HEK293 (cell line): ENCODE measurements around the gene MTA3.

Experiments
- ZSCAN30 ChIP-seq: fragments of 450-650 bp; IDR thresholded peaks from 2 replicates; pipeline ENCODE4 v1.5.1; 2018; ENCODE audit warnings: missing biosample characterization, mild to moderate bottlenecking, missing genetic modification characterization, moderate library complexity
- TF ChIP-seq, protein P1 (sequence below): fragments of 450-650 bp; formaldehyde crosslinking; IDR thresholded peaks from 2 replicates; pipeline ENCODE4 v1.5.1; 2016; ENCODE audit warnings: missing biosample characterization, missing genetic modification characterization, low read depth

DNA sequence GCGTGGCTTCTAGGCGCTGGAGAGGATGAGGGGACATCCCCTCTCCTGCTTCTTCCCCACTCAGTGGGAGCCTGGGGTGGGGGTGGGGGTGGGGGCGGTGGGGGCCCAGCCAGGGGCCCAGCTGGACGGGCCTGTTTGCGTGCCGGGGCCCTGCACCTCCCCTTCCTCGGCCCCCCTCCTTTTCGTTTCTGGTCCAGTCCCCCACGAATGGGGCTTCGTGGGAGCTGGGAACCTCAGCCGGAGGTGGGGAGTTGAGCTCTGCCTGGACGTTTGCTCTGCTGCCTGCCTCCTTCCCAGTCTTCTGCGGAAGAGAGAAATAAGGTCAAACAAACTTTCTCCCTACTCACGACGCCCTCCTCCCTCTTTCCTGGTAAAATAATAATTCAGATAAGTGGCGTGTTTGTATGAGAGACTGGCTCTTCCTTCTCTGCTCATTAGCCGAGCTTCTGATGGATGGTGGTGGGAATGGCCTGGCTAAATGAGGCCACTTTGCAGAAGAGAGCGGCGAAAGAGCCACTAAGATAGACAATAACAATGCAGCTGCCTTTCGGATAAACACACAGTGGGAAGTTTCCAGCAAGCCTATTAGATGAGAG lies 782 bp downstream of the MTA3 start:
- TF ChIP-seq, protein P1, sequence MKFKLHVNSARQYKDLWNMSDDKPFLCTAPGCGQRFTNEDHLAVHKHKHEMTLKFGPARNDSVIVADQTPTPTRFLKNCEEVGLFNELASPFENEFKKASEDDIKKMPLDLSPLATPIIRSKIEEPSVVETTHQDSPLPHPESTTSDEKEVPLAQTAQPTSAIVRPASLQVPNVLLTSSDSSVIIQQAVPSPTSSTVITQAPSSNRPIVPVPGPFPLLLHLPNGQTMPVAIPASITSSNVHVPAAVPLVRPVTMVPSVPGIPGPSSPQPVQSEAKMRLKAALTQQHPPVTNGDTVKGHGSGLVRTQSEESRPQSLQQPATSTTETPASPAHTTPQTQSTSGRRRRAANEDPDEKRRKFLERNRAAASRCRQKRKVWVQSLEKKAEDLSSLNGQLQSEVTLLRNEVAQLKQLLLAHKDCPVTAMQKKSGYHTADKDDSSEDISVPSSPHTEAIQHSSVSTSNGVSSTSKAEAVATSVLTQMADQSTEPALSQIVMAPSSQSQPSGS (tag by site-specific recombination), result no peak
- TF ChIP-seq ZSCAN30, result no peak
